HG03469 (cell line): ENCODE data around the gene TIGD7.
"Not testable (repeated sequence)": the region's sequence is repeated elsewhere in the genome, so short reads cannot be mapped to it uniquely, and the experiment has no call there.

Experiments
- ATAC-seq: cut with Tn5 transposase; IDR thresholded peaks from one replicate; pipeline ENCODE4 v1.9.1; 2021; ENCODE audit warnings: mild to moderate bottlenecking, moderate library complexity, moderate number of reproducible peaks; ENCODE audit not compliant: unreplicated experiment

TIGD7 gene

GRCh38 chr16:3282730-3283542, 22.3 kb downstream of the TIGD7 start, which contains the start of gene ZNF263:
Gene ZNF263 (plus strand): TSS chr16:3283491. CDS start chr16:3283819, 328 bp downstream.
- peak; percentile 66 for ATAC-seq

- ATAC-seq: peak; percentile 10
Measured at GRCh38 chr16:3282103-3282729, 23.0 kb downstream of the TIGD7 start.

GRCh38 chr16:3281222-3281820, 23.9 kb downstream of the TIGD7 start:
- ATAC-seq: no peak

- ATAC-seq: no peak
Measured at GRCh38 chr16:3276679-3277078, 28.6 kb downstream of the TIGD7 start.

GRCh38 chr16:3274947-3275346, 30.3 kb downstream of the TIGD7 start:
- ATAC-seq: no peak

GRCh38 chr16:3274490-3274889, 30.7 kb downstream of the TIGD7 start:
- ATAC-seq: no peak

GRCh38 chr16:3271281-3271680, 33.9 kb downstream of the TIGD7 start:
- ATAC-seq: not testable (repeated sequence)

- ATAC-seq: not testable (repeated sequence)
Measured at GRCh38 chr16:3270718-3271117, 34.5 kb downstream of the TIGD7 start.

- ATAC-seq: no peak
Measured at GRCh38 chr16:3268294-3268693, 36.9 kb downstream of the TIGD7 start.

GRCh38 chr16:3266873-3267537, 38.2 kb downstream of the TIGD7 start:
- ATAC-seq: no peak

GRCh38 chr16:3264137-3265036, 40.8 kb downstream of the TIGD7 start:
- peak; percentile 51 for ATAC-seq

GRCh38 chr16:3262517-3262916, 42.7 kb downstream of the TIGD7 start:
- ATAC-seq: no peak

GRCh38 chr16:3259836-3260235, 45.4 kb downstream of the TIGD7 start:
- no peak for ATAC-seq

- no peak for ATAC-seq
Measured at GRCh38 chr16:3256866-3257465, 48.3 kb downstream of the TIGD7 start.

- ATAC-seq: no peak
Measured at GRCh38 chr16:3256146-3256865, 48.9 kb downstream of the TIGD7 start, which contains the start of gene MEFV. Gene MEFV (minus strand): TSS chr16:3256633. CDS start chr16:3256587, 46 bp downstream.

- no peak for ATAC-seq
Measured at GRCh38 chr16:3254309-3254708, 50.9 kb downstream of the TIGD7 start.

- no peak for ATAC-seq
Measured at GRCh38 chr16:3252967-3253366, 52.3 kb downstream of the TIGD7 start.

- ATAC-seq: no peak
Measured at GRCh38 chr16:3249451-3249850, 55.8 kb downstream of the TIGD7 start.

- ATAC-seq: no peak
Measured at GRCh38 chr16:3249020-3249419, 56.2 kb downstream of the TIGD7 start.
